Stimulated activated CD8-positive, alpha-beta memory T cell treated with anti-CD3 and anti-CD28 coated beads, Interleukin-7, amount 100 ng/mL, for 4 hours (primary cell): ENCODE measurements around the gene GPT2.

Source experiments
- DNase-seq, 2 donors: peaks; one replicate each; pipeline ENCODE4 v3.0.0-alpha.2; 2020; ENCODE audit warnings: low read depth in 2 of 2

GPT2 gene

DNA sequence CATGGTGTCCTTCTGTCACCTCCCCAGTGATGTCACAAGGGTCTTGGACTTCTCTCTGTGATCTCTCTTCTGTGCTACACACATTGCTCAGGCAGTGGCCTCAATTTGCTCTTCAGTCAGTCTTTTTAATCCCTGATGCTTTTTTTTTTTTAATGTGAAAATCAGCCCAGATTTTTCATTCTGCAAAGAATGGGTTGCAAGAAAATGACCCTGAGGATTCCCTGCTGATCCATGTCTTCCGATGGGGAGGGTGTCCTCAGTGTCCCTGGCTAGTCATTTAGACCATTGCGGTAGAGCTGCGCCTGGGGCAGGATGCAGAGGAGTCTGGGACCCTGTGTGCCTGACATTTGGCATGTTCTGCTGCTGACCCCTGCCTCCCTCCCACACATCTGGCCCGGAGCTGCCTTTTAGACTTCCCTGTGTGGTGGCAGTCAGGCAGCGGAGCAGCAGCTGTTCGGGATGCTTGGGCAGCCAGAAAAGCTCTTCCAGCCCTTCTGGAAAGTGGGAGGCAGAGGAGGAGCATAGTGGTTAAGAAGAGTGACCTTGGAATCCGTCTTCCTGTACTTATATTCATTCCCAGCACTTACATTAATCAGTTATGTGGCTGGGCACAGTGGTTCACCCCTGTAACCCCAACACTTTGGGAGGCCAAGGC lies 12.3 kb downstream of the GPT2 start:
- DNase-seq = no peak

DNA sequence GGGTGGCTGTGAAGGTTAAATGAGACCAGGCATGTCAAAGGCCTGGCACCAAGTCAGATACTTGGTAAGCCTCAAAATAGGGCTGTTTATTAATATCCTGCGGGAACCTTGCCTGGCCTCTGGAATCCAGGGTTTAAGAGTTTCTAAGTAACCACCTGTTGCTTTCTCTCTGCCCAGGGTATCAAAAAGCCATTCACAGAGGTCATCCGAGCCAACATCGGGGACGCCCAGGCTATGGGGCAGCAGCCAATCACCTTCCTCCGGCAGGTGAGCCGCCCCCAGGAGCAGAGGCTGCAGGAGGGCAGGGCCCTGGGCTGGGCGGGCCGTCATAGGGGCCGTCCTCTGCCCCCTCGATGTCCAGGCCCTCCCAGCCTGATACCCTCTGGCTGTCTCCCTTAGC lies 13.3 kb downstream of the GPT2 start:
- DNase-seq = no peak

DNA sequence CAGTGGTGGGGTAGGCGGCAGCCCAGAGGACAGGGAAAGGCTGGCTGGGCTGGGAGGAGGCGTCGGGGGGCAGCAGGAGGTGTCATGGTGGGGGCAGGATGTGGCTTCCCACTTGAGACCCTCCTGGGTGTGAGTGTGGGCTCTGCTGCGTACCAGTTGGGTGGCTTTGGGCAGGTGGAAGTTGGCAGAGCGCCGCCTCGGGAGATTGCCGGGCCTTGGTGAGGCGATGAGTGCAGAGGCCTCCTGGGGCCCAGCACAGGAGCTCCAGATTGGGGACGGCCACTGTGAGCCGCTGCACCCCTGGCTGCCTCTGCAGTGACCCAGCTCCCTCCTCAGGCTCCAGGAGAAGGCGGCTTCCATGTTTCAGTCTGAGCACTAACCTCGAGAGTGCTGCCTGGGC lies 13.8 kb downstream of the GPT2 start:
- DNase-seq = no peak

DNA sequence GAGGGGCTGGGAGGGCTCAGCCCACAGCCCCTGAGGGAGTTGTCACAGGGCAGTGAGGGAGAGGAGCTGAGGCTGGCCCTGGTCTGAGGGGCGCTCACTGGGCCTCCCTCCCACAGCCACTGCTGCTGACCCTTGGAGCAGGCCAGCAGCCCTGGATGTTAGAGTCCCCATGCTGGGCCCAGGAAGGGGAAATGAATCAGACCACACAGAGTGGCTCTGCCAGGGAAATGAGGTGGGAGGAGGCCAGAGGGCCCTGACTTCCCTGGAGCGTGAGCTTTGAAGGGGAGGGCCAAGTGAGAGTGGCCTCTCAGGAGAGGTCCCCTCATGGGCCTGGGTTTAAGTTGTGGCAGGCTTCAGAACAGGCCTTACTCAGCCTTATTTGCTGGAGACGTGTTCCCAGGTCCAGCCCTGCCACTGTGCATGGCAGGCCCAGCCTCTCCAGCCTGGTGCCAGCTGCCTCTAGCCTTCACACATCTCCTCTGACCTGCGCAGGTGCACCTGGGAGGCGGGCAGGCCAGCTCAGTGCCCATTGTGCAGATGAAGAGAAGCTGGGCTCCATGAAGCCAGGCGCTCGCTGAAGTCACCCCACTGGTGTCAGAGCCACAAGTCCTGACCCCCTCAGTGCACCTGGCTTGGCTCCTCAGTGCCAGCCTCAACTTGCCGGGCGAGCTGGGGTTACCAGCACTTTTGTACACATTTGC lies 15.4 kb downstream of the GPT2 start:
- DNase-seq = no peak

DNA sequence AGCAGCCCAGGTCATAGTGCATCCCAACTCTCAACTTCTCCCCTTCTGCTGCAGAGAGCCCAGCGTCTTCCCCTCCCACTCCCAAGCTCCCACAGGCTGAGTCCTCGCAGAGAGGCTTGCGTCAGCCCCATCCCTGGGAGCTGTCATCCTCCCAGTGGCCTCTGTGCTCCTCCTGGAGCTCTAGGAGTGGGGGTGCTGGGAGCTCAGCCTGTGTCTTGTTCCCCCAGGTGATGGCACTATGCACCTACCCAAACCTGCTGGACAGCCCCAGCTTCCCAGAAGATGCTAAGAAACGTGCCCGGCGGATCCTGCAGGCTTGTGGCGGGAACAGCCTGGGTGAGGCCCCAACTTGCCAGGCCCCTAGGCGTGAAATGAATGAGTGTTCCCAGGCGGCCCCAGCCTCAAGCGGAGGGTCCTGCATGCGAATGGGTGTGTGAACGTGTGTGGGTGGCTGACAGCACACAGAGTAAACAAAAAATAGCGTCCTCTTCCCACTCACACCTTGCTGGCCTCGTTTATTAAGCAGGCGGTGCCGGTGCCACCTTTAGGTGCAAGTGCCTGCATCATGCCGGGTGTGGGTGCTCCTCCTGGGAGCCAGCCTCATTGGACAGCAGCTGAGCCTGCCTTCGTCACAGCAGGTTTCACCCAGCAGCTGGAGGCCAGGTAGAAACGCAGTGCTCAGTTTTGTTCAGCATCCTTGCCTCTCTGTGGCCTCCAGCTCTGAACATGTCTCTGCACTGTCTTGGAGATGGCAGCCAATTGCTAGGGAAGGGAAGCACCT lies 16.5 kb downstream of the GPT2 start:
- DNase-seq = no peak

DNA sequence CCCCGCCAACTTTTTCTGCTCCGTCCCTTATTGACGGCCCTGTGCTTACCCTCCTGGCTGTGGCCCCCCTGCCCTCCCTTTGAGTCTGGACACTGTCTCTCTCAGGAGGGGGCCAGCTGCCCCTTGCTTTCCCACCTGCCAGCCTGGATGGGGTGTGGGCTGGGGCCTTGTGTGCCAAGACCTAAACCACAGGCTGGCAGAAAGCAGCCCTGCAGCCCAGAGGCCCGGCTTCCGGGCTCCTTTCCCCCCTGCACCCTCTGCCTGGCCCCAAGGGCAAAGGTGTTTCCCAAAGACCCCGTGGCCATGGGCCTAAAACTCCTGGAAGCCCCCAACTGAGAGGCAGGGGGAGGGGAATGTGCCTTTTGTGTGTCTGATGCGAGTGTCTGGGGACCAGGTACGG lies 17.5 kb downstream of the GPT2 start:
- no peak for DNase-seq

DNA sequence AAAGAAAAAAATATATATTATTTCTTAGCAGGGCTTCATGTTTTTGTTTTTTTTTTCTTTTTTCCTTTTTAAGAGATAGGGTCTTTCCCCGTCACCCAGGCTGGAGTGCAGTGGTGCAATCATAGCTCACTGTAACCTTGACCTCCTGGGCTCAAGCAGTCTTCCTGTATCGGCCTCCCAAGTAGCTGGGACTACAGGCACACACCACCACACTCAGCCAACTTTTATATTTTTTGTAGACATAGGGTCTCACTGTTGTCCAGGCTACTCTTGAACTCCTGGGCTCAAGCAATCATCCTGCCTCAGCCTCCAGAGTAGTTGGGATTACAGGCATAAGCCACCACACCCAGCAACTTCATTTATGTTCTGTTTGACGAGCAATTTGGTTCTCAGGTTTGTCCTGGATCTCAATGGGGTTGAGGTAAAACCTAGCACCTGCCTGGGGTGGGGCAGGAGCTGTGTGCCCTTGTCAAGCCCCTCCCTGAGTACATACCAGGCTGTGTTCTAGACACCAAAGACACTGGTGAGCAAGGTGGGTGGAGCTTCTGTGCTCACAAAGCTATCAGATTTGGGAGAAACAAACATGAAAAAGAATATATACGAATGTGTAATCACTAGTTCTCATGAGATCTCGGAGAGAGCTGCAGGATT lies 19.2 kb downstream of the GPT2 start:
- no peak for DNase-seq

DNA sequence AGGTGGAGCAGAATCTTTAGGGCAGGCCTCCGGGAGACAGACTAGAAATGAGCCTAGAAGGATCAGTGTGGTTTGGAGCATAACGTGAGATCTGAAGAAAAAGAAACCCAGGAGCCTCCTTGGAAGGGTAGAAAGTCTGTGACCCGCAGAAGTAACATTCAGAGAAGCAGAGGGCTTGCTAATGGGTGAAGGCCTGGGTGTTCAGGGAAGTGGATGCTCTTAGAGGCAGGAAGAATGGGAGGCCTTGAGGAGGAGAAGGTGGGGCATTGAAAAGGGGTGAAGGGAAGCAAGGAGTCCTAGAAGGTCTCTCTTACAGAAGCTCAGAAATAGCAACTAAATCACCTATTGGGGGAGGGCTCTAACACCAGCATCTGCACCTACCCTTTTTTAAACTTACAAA lies 20.3 kb downstream of the GPT2 start:
- no peak for DNase-seq

DNA sequence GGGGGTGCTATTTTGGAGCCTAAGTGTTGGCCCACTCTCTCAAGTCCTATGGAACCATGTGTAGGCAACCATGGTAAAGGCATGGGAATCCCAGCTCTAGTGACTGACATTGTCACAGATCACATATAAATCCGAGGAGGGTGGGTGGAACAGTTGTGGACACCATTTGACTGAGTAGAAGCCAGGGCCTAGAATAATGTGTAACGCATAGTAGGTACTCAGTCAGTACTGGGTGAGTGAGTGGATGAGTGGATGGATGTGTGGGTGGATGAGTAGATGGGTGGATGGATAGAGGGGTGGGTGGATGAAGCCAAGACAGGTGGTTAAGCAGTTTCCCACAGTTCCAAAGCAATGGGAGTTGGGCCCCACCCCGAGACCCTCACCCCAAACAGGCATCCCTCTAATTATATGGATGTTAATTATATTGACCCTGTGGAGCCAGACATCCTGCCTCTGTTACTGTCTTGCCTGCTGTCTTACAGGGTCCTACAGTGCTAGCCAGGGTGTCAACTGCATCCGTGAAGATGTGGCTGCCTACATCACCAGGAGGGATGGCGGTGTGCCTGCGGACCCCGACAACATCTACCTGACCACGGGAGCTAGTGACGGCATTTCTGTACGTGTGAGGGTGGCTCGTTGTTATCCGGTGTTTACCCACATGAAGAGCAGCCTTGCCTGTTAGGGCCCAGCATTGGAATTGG lies 22.3 kb downstream of the GPT2 start:
- no peak for DNase-seq

DNA sequence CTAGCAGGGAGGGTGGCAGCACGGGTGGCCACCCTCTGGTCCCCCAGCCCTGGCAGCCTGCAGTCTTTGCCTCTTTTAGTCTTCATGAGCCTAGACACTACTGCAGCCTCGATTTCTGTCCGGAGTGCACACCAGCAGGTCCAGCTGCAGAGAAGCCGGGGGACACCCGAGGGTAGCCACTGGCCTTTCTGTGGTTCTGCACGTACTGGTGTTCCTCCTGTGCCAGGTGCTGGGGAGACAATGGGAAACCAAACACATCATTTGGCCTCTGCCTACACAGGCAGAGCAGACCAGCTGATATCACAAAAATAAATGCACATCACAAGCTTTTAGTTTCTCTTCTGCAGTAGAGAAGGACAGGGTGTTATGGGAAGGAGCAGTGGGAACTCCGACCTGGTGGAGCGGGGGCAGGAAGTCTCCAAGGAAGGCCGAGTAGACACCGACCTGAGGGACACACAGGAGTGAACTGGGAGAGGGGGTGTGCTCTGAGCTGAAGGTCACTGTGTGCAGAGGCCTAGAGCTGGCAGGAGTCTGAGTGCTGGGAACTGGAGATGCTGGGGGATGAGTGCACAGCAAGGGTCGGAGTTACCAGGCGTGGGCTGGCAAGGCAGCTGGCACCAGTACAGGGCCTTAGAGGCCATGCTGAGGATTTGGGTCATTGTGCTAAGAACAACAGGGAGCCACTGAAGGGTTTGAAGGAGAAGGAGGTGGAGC lies 23.1 kb downstream of the GPT2 start:
- DNase-seq = no peak

DNA sequence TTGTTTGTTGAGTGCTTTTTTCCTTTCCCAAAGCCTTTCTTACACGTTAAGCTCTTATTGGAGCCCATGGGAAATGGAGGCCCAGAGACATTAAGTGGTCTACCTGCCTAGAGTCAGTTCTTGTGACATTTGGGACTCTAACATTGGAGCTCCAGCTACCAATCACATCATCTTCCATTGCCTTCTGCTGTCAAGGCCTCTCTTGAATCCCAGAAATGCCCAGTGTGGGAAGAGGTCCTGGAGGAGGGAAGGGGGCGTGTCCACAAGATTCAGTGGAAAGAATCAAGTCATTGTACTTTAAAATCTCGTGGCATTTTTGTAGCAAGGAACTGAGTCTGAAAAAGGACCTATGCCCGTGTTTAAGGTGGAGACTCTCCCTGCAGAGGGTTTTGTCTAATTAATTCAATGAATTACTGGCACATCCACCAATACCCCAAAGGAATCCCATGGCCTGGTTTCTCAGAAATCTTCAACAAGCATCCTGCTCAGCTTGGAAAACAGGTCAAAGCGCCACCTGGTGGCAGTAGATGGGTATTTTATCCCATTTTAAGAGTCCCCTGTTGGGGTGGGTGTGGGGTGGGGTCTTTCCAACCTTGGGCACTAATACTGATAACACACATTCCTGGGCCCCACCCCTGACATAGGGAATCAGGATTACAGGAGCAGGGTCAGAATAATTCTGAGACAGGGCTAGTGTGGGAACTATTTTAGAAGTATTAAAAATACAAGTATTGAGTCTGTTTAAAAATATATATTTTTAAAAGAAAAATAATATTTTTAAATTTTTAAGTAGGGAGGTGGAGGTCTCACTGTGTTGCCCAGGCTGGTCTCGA lies 24.6 kb downstream of the GPT2 start:
- peak; percentile 16 to 40 for DNase-seq

DNA sequence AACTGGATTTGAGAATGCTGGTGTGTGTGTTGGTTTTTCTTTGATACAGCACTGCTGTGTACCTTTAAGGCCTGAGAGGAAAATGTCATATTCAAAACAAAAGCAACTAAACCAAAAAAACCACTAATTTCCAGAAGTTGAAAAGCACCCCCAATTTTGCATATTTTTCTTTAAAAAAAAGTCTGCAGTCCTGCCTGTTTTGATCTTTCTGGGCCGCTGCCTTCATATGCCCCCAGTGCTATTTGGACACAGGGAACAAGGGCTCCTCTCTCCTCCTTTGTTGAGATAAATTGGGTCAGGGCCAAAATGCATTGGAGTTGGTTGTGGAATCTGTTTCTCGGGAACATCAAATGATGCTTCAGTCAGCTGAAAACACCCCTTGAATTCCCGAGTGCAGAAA lies 26.9 kb downstream of the GPT2 start:
- no peak for DNase-seq

DNA sequence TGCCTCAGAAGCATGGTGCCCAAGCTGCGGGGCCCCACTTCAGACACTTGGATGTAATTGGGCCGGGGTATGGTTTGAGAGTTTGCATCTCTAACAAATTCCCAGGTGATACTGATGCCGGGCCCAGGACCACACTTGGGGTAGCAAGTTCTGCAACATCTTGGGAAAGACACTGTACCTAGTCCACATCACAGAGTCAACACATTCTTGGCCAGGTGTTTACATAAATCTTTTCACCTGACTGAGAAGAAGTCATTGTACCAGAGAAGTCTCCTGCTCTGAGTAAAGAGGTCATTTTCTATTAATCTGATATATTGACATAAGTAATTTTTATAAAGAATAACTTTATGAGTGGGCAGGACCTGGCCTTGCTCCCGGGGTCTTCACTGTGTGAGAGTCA lies 27.5 kb downstream of the GPT2 start:
- DNase-seq = no peak

DNA sequence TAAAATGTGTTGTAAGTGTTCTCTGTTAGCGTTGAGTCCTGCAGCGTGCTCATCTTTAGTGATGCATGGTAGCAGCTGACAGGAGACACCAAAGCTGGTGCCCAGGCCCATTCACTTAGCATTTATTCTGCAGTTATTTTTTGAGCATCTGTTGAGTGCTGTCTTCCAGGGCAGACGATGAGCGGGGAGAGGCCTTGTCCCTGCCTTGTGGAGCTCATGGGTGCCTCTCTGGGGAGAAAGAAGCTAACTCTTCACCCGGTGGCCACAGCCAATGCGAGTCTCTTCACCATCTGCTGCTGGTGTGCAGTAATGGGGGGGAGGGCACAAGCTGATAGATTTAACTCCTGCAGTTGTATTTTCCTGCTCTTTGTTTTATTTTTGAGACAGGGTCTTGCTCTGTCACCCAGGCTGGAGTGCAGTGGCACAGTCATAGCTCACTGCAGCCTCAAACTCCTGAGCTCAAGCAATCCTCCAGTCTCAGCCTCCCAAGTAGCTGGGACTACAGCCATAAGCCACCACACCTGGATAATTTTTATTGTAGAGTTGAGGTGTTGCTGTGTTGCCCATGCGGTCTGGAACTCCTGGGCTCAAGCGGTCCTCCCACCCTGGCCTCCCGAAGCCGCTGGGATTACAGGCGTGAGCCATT lies 30.5 kb downstream of the GPT2 start:
- DNase-seq = no peak

DNA sequence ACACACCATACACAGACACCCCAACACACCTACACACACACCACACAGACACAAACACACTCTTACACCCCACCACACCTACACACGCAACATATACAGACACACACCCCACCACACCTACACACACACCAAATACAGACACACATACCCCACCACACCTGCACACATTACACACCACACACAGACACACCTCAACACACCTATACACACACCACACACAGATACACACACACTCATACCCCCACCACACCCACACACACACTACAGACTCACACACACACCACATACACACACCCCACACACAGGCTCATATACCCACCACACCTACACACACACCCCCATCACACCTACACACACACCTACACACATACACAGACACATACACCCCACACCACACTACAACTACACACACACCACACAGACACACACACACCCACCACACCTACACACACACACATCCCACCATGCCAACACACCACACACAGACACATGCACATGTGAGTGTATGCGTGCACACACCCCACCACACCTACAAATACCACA lies 31.4 kb downstream of the GPT2 start:
- DNase-seq = no peak

DNA sequence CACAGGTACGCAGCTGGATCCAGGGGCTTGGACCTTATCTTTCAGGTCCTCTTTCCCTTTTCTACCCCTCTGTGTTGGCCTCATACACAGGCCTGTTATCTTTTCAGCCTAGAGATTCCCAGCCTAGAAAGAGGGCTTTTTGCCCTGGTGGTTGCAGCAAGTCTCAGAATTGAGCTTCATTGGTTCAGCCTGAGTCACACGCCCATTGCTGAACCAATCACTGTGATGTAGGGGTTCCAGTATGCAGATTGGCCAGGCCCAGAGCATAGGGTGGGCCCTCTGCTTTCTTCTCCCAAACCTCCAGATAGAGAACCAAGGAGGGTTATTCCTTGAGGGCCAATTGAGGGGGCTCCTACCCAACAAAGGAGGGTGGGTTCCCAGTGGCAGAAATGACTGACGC lies 32.8 kb downstream of the GPT2 start:
- no peak for DNase-seq

DNA sequence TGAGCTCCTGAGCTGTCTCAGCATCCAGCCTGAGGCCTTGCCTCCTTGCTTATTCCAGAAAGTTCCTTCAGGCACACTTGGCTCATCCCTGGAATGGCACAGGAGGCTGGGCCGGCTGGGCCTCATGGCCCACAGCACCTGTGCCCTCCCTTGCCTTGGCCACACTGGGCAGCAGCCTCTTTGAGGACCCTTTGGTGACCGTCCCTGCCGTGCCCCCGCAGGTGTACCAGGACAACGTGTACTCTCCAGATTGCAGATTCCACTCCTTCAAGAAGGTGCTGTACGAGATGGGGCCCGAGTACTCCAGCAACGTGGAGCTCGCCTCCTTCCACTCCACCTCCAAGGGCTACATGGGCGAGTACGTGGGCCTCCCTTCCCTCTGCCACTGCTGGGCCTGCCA lies 34.2 kb downstream of the GPT2 start:
- DNase-seq = no peak

DNA sequence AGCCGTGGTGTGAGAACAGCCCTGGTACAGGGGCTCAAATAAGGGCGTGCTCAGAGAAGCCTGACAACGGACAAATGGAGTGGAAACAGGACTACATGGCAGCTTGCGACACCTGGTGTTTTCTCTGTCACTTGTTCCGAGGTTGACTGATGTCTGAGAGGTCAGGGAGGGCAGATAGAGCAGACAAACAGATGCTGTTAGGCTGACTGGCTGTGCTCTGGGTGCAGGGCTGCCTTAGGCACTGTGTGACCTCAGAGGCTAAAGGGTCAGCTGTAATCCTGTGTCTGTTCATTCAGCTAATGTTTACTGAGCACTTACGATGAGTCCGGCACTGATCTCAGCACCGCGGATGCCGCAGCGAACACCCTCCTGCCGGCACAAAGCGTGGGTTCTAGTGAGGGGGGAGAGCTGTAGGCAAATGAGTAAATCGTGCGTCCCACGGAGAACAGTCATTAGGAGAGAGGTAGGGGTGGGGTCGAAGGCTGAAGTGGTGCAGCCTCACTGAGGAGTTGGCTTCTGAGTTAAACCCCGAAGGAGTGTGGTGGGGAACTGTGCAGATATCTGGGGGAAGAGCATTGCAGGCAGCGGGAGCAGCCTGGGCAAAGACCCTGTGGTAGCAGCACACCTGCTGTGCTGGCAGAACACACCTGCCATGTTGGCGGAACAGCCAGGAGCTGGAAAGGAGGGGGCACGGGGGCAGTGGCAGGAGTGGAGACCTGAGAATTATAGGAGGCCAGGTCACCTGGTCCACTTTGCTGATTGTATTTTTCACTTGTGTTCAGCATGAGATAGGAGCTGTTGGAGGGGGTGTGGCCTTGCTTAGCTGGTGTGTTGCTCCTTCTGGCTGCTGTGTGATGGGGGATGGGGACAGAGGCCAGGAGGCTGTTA lies 35.0 kb downstream of the GPT2 start:
- no peak for DNase-seq
